Activated CD4-positive, alpha-beta memory T cell treated with anti-CD3 and anti-CD28 coated beads for 36 hours (primary cell): Measurements from ENCODE around the gene COCH. TPM values are rescaled to one million over a fixed set of nuclear protein-coding genes. Genes with fewer than 3 reads are reported as not detected.

Experiments used
- CTCF ChIA-PET: fragments of 350-600 bp; sonication (Branson Sonifier 250); formaldehyde crosslinking; loops from one replicate; lab custom pipeline; 2021; ENCODE audit warnings: antibody characterized with exemption, inconsistent platforms; lab: Charles Lee
- POLR2A ChIA-PET: fragments of 350-600 bp; sonication (Branson Sonifier 250); formaldehyde crosslinking; loops from one replicate; lab custom pipeline; 2021; ENCODE audit warnings: antibody characterized with exemption; lab: Charles Lee
- DNase-seq: peaks from one replicate; pipeline ENCODE4 v3.0.0-alpha.2; 2020
- H3K27ac Mint-ChIP-seq: one replicate; pipeline ENCODE4 v1.8.0; 2021; ENCODE audit warnings: mixed read lengths
- H3K27me3 Mint-ChIP-seq: one replicate; pipeline ENCODE4 v1.8.0; 2021; ENCODE audit warnings: mixed read lengths
- H3K36me3 Mint-ChIP-seq: one replicate; pipeline ENCODE4 v1.8.0; 2021; ENCODE audit warnings: mixed read lengths
- H3K4me1 Mint-ChIP-seq: one replicate; pipeline ENCODE4 v1.8.0; 2021; ENCODE audit warnings: low read depth, mixed read lengths
- H3K4me3 Mint-ChIP-seq: one replicate; pipeline ENCODE4 v1.8.0; 2021; ENCODE audit warnings: mild to moderate bottlenecking, mixed read lengths
- H3K9me3 Mint-ChIP-seq: one replicate; pipeline ENCODE4 v1.8.0; 2021; ENCODE audit warnings: mixed read lengths
- intact Hi-C: fragments of 100-400 bp; cut with micrococcal nuclease; formaldehyde crosslinking; loops from one replicate; pipeline ENCODE4 v1.15.1; 2023
- total RNA-seq, 2 experiments: library from RNA; stranded (reverse); gene quantifications; one replicate each; pipeline ENCODE4 v1.2.3, GENCODE V29; 2021

COCH gene
- total RNA-seq: under 1 TPM; 0.45 to 0.75 TPM

DNA sequence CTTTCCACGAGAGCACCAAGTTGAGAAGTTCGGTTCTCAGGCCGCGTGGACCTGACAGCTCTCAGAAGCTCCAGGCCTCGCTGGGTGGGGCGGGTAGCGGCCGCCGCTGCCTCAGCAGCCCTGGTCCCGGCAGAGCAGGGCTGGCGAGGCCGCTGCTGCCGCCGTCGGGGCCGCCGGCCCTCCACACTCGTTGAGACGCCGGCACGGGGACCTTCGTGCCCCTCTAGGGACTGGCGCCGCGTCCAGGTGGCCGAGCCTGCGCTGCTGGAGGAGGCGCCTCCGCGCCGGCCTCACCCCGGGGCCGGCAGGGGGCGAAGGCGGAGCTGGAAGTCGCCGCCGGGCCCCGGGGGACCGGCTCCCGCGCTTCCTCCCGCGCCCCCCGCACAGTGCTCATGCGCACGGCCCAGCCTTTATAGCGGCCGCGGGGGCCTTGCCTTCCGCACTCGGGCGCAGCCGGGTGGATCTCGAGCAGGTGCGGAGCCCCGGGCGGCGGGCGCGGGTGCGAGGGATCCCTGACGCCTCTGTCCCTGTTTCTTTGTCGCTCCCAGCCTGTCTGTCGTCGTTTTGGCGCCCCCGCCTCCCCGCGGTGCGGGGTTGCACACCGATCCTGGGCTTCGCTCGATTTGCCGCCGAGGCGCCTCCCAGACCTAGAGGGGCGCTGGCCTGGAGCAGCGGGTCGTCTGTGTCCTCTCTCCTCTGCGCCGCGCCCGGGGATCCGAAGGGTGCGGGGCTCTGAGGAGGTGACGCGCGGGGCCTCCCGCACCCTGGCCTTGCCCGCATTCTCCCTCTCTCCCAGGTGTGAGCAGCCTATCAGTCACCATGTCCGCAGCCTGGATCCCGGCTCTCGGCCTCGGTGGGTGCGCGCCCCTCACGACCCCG is at the start of gene COCH:
TSS of gene COCH (plus strand) at position 440 of the 879 bp plus-strand sequence. CDS start at position 820, 380 bp downstream.
- Mint-ChIP-seq H3K27ac (no peak within 1 kb of the TSS), H3K36me3 (no peaks in the 10 kb centered on the region), H3K4me3 (peak within 1 kb of the TSS; percentile 72), H3K4me1 (peaks cover 8% of the 10 kb centered on the region), H3K9me3 (no peaks in the 10 kb centered on the region), H3K27me3 (peaks cover 43% of the 10 kb centered on the region)
- peak; percentile 26 for DNase-seq
- intact Hi-C loops: loop anchor here (10.0 kb wide), 1 partner anchor 220 kb away; no protein-coding TSS in a partner anchor
- ChIA-PET POLR2A (no interaction called here), CTCF (interaction anchor here (0.6 to 0.8 kb wide), 2 partner anchors 9 to 122 kb away, joined by 3 read pairs; no protein-coding TSS in a partner anchor)

GRCh38 chr14:30826070-30826469 is 48.3 kb upstream of the COCH start:
- H3K4me1 Mint-ChIP-seq: no peaks in the 10 kb centered on the region
- ChIA-PET CTCF (no interaction called here), POLR2A (no interaction called here)
- no peaks in the 10 kb centered on the region for H3K36me3 Mint-ChIP-seq
- DNase-seq: no peak
- no peak overlapping the region for H3K4me3 Mint-ChIP-seq
- no peak overlapping the region for H3K27ac Mint-ChIP-seq
- H3K9me3 Mint-ChIP-seq: peaks cover 15% of the 10 kb centered on the region
- peaks cover 7% of the 10 kb centered on the region for H3K27me3 Mint-ChIP-seq
- intact Hi-C loops: no loop called here

DNA sequence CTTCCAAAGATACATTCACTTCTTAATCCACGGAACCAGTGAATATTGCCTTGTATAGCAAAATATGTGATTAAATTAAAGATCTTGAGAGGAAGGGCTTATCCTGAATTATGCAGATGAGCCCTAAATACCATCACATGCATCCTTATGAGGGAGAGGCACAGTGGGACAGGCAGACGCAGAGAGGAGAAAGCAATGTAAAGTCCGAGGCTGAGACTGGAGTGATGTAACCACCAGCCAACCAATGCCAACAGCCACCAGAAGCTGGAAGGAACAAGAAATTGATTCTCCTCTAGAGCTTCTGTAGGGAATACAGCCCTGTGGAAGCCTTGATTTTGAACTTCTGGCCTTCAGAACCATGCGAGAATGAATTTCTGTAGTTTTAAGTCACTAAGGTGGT is 44.5 kb upstream of the COCH start:
- no peak for DNase-seq
- peaks cover 25% of the 10 kb centered on the region for H3K9me3 Mint-ChIP-seq
- H3K27ac Mint-ChIP-seq: no peak overlapping the region
- H3K4me1 Mint-ChIP-seq: no peaks in the 10 kb centered on the region
- ChIA-PET POLR2A (no interaction called here), CTCF (interaction anchor here (1.1 kb wide), 1 partner anchor 11 kb away, joined by 4 read pairs; no protein-coding TSS in a partner anchor)
- no peaks in the 10 kb centered on the region for H3K27me3 Mint-ChIP-seq
- peaks cover 4% of the 10 kb centered on the region for H3K36me3 Mint-ChIP-seq
- intact Hi-C loops: no loop called here
- H3K4me3 Mint-ChIP-seq: no peak overlapping the region

- peaks cover 5% of the 10 kb centered on the region for H3K36me3 Mint-ChIP-seq
- H3K27me3 Mint-ChIP-seq: no peaks in the 10 kb centered on the region
- intact Hi-C loops: no loop called here
- POLR2A ChIA-PET: no interaction called here
- no peak overlapping the region for H3K27ac Mint-ChIP-seq
- no peak for DNase-seq
- H3K9me3 Mint-ChIP-seq: peaks cover 21% of the 10 kb centered on the region
- no peak overlapping the region for H3K4me3 Mint-ChIP-seq
- CTCF ChIA-PET: no interaction called here
- no peaks in the 10 kb centered on the region for H3K4me1 Mint-ChIP-seq
Measured at GRCh38 chr14:30834353-30834752, 40.0 kb upstream of the COCH start.

GRCh38 chr14:30838351-30838750 is 36.0 kb upstream of the COCH start:
- POLR2A ChIA-PET: no interaction called here
- H3K27ac Mint-ChIP-seq: no peak overlapping the region
- no peak for DNase-seq
- peaks cover 5% of the 10 kb centered on the region for H3K36me3 Mint-ChIP-seq
- no peaks in the 10 kb centered on the region for H3K4me1 Mint-ChIP-seq
- intact Hi-C loops: no loop called here
- no peak overlapping the region for H3K4me3 Mint-ChIP-seq
- CTCF ChIA-PET: no interaction called here
- no peaks in the 10 kb centered on the region for H3K27me3 Mint-ChIP-seq
- H3K9me3 Mint-ChIP-seq: peaks cover 19% of the 10 kb centered on the region

DNA sequence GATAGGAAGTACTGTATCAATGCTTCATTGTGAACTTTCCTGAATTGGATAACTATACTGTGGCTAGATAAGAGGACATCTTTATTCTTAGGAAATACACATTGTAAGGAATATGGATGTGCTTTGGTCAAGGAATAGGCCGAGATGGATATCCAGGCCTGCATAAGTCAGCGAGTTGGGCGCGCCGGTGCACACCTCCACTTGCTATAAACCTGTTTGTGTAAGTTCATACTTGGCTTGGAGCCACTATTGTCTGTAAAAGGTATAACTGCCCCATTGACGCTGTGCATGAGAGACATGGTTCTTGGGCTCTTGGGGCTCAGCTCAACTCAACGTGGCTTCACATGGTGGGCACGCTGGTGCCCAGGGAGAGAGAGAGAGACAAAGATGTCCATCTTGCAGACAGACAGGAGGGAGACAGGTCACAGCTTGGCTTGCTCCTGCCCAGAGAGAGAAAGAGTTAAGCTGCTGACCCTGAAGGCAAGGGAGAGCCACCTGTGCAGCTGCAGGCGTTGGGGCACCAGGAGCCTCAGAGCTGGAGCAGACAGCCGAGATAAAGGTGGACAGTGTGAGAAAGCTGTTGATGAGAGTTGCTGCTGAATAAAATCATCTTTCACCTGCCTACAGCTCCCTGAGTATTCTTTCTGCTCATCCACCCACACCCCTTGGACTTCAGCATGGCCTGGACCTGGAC is 34.1 kb upstream of the COCH start:
- no peak for DNase-seq
- Mint-ChIP-seq H3K36me3 (no peaks in the 10 kb centered on the region), H3K4me1 (no peaks in the 10 kb centered on the region), H3K27me3 (no peaks in the 10 kb centered on the region), H3K27ac (no peak overlapping the region), H3K9me3 (peaks cover 2% of the 10 kb centered on the region), H3K4me3 (no peak overlapping the region)
- POLR2A ChIA-PET: no interaction called here
- CTCF ChIA-PET: interaction anchor here (0.6 to 1.5 kb wide), 2 partner anchors 10 to 29 kb away, joined by 4 read pairs; no protein-coding TSS in a partner anchor
- intact Hi-C loops: no loop called here

- CTCF ChIA-PET: no interaction called here
- H3K9me3 Mint-ChIP-seq: no peaks in the 10 kb centered on the region
- no peaks in the 10 kb centered on the region for H3K36me3 Mint-ChIP-seq
- no peak overlapping the region for H3K4me3 Mint-ChIP-seq
- POLR2A ChIA-PET: no interaction called here
- no peaks in the 10 kb centered on the region for H3K4me1 Mint-ChIP-seq
- no peak for DNase-seq
- H3K27me3 Mint-ChIP-seq: peaks cover 6% of the 10 kb centered on the region
- no peak overlapping the region for H3K27ac Mint-ChIP-seq
- intact Hi-C loops: no loop called here
Measured at GRCh38 chr14:30842431-30842830, 31.9 kb upstream of the COCH start.

- no peaks in the 10 kb centered on the region for H3K4me1 Mint-ChIP-seq
- no peaks in the 10 kb centered on the region for H3K36me3 Mint-ChIP-seq
- CTCF ChIA-PET: no interaction called here
- H3K9me3 Mint-ChIP-seq: no peaks in the 10 kb centered on the region
- no peak overlapping the region for H3K27ac Mint-ChIP-seq
- H3K27me3 Mint-ChIP-seq: peaks cover 19% of the 10 kb centered on the region
- POLR2A ChIA-PET: no interaction called here
- H3K4me3 Mint-ChIP-seq: no peak overlapping the region
- DNase-seq: no peak
- intact Hi-C loops: no loop called here
Measured at GRCh38 chr14:30848449-30849240, 25.7 kb upstream of the COCH start.

GRCh38 chr14:30849354-30849753 is 25.0 kb upstream of the COCH start:
- CTCF ChIA-PET: no interaction called here
- peaks cover 19% of the 10 kb centered on the region for H3K27me3 Mint-ChIP-seq
- intact Hi-C loops: no loop called here

GRCh38 chr14:30849983-30850382 is 24.4 kb upstream of the COCH start:
- Mint-ChIP-seq H3K4me1 (peaks cover 6% of the 10 kb centered on the region), H3K27me3 (peaks cover 20% of the 10 kb centered on the region), H3K9me3 (no peaks in the 10 kb centered on the region), H3K4me3 (no peak overlapping the region), H3K36me3 (no peaks in the 10 kb centered on the region), H3K27ac (no peak overlapping the region)
- no peak for DNase-seq
- intact Hi-C loops: no loop called here
- ChIA-PET CTCF (no interaction called here), POLR2A (no interaction called here)

More at GRCh38 chr14:30849354-30849753, 25.0 kb upstream of the COCH start:
- peaks cover 2% of the 10 kb centered on the region for H3K4me1 Mint-ChIP-seq
- POLR2A ChIA-PET: no interaction called here
- H3K36me3 Mint-ChIP-seq: no peaks in the 10 kb centered on the region
- no peak overlapping the region for H3K4me3 Mint-ChIP-seq
- DNase-seq: no peak
- no peak overlapping the region for H3K27ac Mint-ChIP-seq
- no peaks in the 10 kb centered on the region for H3K9me3 Mint-ChIP-seq

DNA sequence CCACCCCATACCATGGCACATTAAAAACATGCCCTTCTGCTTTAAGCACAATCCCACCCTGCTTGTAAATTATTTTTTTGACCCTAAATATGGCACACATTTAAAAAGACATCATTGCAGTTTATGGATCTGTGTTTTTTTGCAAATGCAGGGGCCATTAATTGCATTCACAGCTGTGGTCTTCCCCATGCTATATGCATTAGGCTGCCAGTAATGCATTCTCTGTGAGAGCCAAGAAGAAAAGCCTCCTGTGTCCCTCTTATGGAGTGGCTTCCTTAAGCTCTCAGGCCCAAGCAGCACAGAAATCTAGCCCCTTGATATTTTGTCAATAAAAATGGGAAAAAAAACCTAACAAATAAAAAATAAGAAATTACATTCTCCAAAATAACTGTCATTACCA is 20.4 kb upstream of the COCH start:
- ChIA-PET CTCF (no interaction called here), POLR2A (no interaction called here)
- Mint-ChIP-seq H3K27ac (no peak overlapping the region), H3K9me3 (no peaks in the 10 kb centered on the region), H3K4me3 (no peak overlapping the region), H3K36me3 (no peaks in the 10 kb centered on the region), H3K4me1 (peaks cover 15% of the 10 kb centered on the region), H3K27me3 (peaks cover 18% of the 10 kb centered on the region)
- intact Hi-C loops: no loop called here
- DNase-seq: no peak

GRCh38 chr14:30854492-30854891 is 19.9 kb upstream of the COCH start:
- Mint-ChIP-seq H3K27me3 (peaks cover 15% of the 10 kb centered on the region), H3K36me3 (no peaks in the 10 kb centered on the region), H3K4me3 (no peak overlapping the region), H3K27ac (no peak overlapping the region), H3K4me1 (peaks cover 15% of the 10 kb centered on the region), H3K9me3 (no peaks in the 10 kb centered on the region)
- intact Hi-C loops: no loop called here
- no peak for DNase-seq
- ChIA-PET POLR2A (no interaction called here), CTCF (no interaction called here)
